GM19463 (cell line): ENCODE results near the gene SLC12A4.
A peak's percentile ranks its signal among the peaks of the same experiment; 100 is the strongest.
"Not testable (repeated sequence)": the region's sequence is repeated elsewhere in the genome, so short reads cannot be mapped to it uniquely, and the experiment has no call there.

Experiments used
- ATAC-seq: cut with Tn5 transposase; IDR thresholded peaks from one replicate; pipeline ENCODE4 v1.9.1; 2021; ENCODE audit warnings: mild to moderate bottlenecking, moderate library complexity; ENCODE audit not compliant: unreplicated experiment

The SLC12A4 gene

GRCh38 chr16:67942510-67943255, 25.8 kb downstream of the SLC12A4 start:
- no peak for ATAC-seq

GRCh38 chr16:67942200-67942509, 26.3 kb downstream of the SLC12A4 start:
- ATAC-seq, result no peak

GRCh38 chr16:67941469-67942199, 26.8 kb downstream of the SLC12A4 start:
- ATAC-seq, result no peak

- ATAC-seq, result no peak
Observed at GRCh38 chr16:67940446-67941089, 27.9 kb downstream of the SLC12A4 start.

GRCh38 chr16:67939507-67940445, 28.7 kb downstream of the SLC12A4 start:
- no peak for ATAC-seq

GRCh38 chr16:67937713-67938112, 30.7 kb downstream of the SLC12A4 start:
- ATAC-seq, result not testable (repeated sequence)

GRCh38 chr16:67936880-67937605, 31.4 kb downstream of the SLC12A4 start:
- peak; percentile 51 for ATAC-seq

GRCh38 chr16:67936124-67936879, 32.1 kb downstream of the SLC12A4 start, which contains the start of gene PSMB10:
Gene PSMB10, minus strand, starts transcription at chr16:67936850. Its CDS starts 101 bp downstream, at chr16:67936749.
- no peak for ATAC-seq

- peak; percentile 92 for ATAC-seq
Observed at GRCh38 chr16:67935402-67936123, 32.9 kb downstream of the SLC12A4 start.

- no peak for ATAC-seq
Observed at GRCh38 chr16:67935101-67935401, 33.4 kb downstream of the SLC12A4 start.

- no peak for ATAC-seq
Observed at GRCh38 chr16:67934306-67935100, 33.9 kb downstream of the SLC12A4 start.

GRCh38 chr16:67933805-67934204, 34.6 kb downstream of the SLC12A4 start:
- ATAC-seq, result no peak

GRCh38 chr16:67932462-67932840, 36.0 kb downstream of the SLC12A4 start:
- no peak for ATAC-seq

- no peak for ATAC-seq
Observed at GRCh38 chr16:67931712-67932461, 36.5 kb downstream of the SLC12A4 start, which contains the start of gene CTRL. Gene CTRL, minus strand, starts transcription at chr16:67931862. Its CDS starts 10 bp downstream, at chr16:67931852.

- no peak for ATAC-seq
Observed at GRCh38 chr16:67930678-67931211, 37.7 kb downstream of the SLC12A4 start.

GRCh38 chr16:67930191-67930590, 38.2 kb downstream of the SLC12A4 start:
- ATAC-seq, result no peak
